Ascending aorta (tissue), 2 donors: Measurements from ENCODE around the gene RIMKLA. TPM values are rescaled to one million over a fixed set of nuclear protein-coding genes. Genes with fewer than 3 reads are reported as not detected.

Experiments
- DNase-seq, 2 donors: peaks; one replicate each; pipeline ENCODE4 v3.0.0-alpha.2; 2019; ENCODE audit warnings: low spot score in 2 of 2
- H3K27ac ChIP-seq, 2 donors: fragments of 200-600 bp; sonication (generic); one replicate each; pipeline ENCODE4 v1.5.1; 2016 to 2017; ENCODE audit warnings: mild to moderate bottlenecking in 1 of 2
- H3K27me3 ChIP-seq: fragments of 200-600 bp; sonication (generic); one replicate; pipeline ENCODE4 v1.5.1; 2017
- H3K36me3 ChIP-seq, 2 donors: fragments of 200-600 bp; sonication (generic); one replicate each; pipeline ENCODE4 v1.5.1; 2016
- H3K4me1 ChIP-seq, 2 donors: fragments of 200-600 bp; sonication (generic); one replicate each; pipeline ENCODE4 v1.5.1; 2016 to 2017; ENCODE audit warnings: mild to moderate bottlenecking in 1 of 2
- H3K4me3 ChIP-seq, 2 donors: fragments of 200-600 bp; sonication (generic); one replicate each; pipeline ENCODE4 v1.5.1; 2016 to 2017; ENCODE audit warnings: mild to moderate bottlenecking in 1 of 2
- H3K9me3 ChIP-seq, 2 donors: fragments of 200-600 bp; sonication (generic); one replicate each; pipeline ENCODE4 v1.5.1; 2016
- CTCF ChIP-seq, 3 experiments: fragments of 200-600 bp in 2 of 3; fragments of 450-650 bp in 1 of 3; sonication (generic) in 2 of 3; IDR thresholded peaks; one replicate each; pipeline ENCODE4 v1.5.1; 2016 to 2019; ENCODE audit warnings: antibody characterized with exemption in 3 of 3, mild to moderate bottlenecking in 1 of 3, moderate library complexity in 1 of 3
- intact Hi-C: fragments of 100-400 bp; cut with DNase I; formaldehyde crosslinking; loops from one replicate; pipeline ENCODE4 v1.15.1; 2023
- total RNA-seq: library from RNA; depleted of rRNA; stranded (reverse); fragments of >200 nt; gene quantifications from one replicate; pipeline ENCODE4 v1.1.0, GENCODE V29; 2016

Gene RIMKLA
- 2.7 TPM for total RNA-seq

DNA sequence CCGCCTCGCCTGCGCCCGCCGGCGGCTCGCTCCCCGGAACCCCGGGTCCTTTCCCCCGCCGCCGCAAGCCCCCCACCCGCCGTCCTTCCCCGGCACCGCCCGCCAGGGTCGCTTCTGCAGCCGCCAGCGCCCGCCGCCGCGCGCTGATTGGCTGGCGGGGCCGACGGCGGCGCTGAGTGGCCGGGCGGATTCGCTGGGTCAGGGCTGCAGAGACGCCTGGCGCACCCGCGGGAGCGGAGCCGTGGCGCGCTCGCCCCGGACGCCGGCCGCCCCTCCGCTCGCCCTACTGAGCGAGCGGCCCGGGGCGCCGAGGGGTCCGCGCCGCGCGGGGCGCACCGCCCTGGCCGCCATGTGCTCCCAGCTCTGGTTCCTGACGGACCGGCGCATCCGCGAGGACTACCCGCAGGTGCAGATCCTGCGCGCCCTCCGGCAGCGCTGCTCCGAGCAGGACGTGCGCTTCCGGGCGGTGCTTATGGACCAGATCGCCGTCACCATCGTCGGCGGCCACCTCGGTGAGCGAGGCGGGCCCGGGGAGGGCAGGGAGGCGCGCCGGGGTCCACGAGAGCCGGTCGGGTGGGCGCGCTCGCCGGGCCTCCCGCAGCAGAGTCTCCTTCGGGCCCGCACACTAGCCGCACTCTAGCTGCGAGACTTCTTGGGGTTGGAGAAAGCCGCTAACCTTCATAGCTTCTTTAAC lies at the start of gene RIMKLA:
Gene RIMKLA (plus strand): TSS at position 207 of the 694 bp plus-strand sequence. CDS start 143 bp downstream, at position 350.
- Histone ChIP-seq H3K27me3 (peaks cover 7% of the 10 kb centered on the region), H3K9me3 (no peaks in the 10 kb centered on the region), H3K4me3 (peak within 1 kb of the TSS; percentile 68 to 82), H3K36me3 (no peaks in the 10 kb centered on the region), H3K27ac (no peak within 1 kb of the TSS), H3K4me1 (peaks cover 3 to 5% of the 10 kb centered on the region in 2 donors)
- intact Hi-C loops = no loop called here
- no peak for TF ChIP-seq CTCF (IDR thresholded peaks at IDR 0.05)
- peak in 1 of 2 donors; percentile 63 for DNase-seq

- H3K4me3 ChIP-seq = no peak overlapping the region
- no peaks in the 10 kb centered on the region for H3K9me3 ChIP-seq
- peaks cover 0 to 11% of the 10 kb centered on the region in 2 donors for H3K4me1 ChIP-seq
- intact Hi-C loops = loop anchor here (5.0 to 10.0 kb wide), 5 partner anchors 158 to 1662 kb away; partner anchors contain the start of genes C1orf50, CCDC24 and P3H1
- no peak overlapping the region for H3K27ac ChIP-seq
- H3K27me3 ChIP-seq = no peaks in the 10 kb centered on the region
- DNase-seq = no peak
- H3K36me3 ChIP-seq = no peaks in the 10 kb centered on the region
- no peak for TF ChIP-seq CTCF (IDR thresholded peaks at IDR 0.05)
Measured at GRCh38 chr1:42332877-42333276, 47.7 kb upstream of the RIMKLA start.

DNA sequence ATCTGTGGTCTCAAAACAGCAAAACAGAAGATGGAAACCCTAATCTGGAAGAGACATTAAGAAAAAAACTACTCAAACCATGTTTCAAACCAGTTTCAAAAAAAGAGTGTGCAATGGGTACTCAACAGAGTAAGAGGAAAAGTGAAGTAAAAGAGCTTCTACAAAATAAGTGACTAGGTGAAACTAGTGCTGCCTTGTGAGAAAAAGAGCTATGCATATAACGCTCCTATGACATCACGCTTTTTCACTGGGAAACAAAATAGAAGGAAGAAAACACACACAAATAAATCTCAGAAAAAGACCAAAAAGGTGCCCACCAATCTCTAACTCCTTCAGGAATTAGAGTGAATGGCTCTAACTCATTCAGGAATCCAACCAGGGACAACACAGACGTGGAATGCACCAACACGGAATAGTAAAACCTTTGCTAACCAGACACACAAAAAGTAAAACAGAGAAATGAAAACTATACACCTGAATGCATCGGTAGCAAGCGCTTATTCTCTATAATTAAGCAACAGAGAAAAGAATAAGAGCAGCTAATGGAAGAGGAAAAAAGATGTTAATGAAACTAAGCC lies 46.8 kb upstream of the RIMKLA start:
- H3K9me3 ChIP-seq = no peaks in the 10 kb centered on the region
- H3K36me3 ChIP-seq = no peaks in the 10 kb centered on the region
- intact Hi-C loops = loop anchor here (2.0 to 10.0 kb wide), 6 partner anchors 159 to 1661 kb away; partner anchors contain the start of genes C1orf50, CCDC24 and P3H1
- H3K27ac ChIP-seq = peak overlapping the region in 1 of 2 donors; percentile 88
- no peak for TF ChIP-seq CTCF (IDR thresholded peaks at IDR 0.05)
- H3K4me3 ChIP-seq = peak overlapping the region; percentile 95 to 99
- DNase-seq = no peak
- no peaks in the 10 kb centered on the region for H3K27me3 ChIP-seq
- H3K4me1 ChIP-seq = peaks cover 0 to 11% of the 10 kb centered on the region in 2 donors

DNA sequence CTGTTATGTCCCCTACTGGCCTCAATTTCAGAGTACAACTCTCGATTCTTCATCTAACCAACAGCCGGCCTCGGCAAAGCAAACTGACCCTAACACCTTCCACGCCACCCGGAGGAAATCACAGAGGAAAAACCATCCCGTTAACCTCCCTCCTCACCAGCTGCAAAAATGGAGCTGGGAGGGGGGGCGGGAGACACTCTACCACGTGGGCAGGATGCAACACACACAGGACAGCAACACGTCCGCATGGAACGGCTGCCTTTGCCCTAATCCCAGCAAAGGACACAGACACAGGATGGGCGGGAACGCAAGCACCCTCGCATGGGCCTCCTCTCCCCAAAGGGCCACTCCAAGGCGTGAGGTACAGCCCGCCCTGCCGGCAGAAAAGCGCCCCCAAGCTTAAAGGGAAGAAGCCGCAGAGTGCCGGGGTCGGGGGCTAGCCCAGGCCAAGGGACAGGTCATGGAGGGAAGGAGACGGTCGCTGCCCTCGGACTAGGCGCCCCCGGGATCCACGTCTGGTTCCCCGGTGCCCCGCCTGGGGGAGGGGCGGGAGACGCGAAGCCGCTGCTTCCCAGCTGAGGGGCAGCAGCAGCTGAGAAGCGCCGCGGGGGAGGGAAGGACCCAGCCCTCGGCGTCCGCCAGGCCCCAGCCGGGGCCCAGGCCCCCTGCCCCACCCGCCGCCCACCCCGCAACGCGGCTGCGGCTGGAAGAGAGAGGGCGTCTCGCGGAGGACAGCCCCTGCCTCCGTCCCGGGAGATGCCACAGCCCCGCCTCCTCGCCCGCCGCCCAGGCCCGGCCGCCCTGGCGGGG lies 46.1 kb upstream of the RIMKLA start:
- H3K4me1 ChIP-seq = peaks cover 0 to 11% of the 10 kb centered on the region in 2 donors
- peak overlapping the region; percentile 88 to 91 for H3K27ac ChIP-seq
- peak overlapping the region; percentile 95 to 99 for H3K4me3 ChIP-seq
- no peaks in the 10 kb centered on the region for H3K9me3 ChIP-seq
- intact Hi-C loops = loop anchor here (1.0 to 10.0 kb wide), 8 partner anchors 122 to 1660 kb away; partner anchors contain the start of genes C1orf50, CCDC24, P3H1 and PPCS
- peak in 1 of 2 donors; percentile 67 for DNase-seq
- no peak for TF ChIP-seq CTCF (IDR thresholded peaks at IDR 0.05)
- H3K27me3 ChIP-seq = no peaks in the 10 kb centered on the region
- H3K36me3 ChIP-seq = no peaks in the 10 kb centered on the region

DNA sequence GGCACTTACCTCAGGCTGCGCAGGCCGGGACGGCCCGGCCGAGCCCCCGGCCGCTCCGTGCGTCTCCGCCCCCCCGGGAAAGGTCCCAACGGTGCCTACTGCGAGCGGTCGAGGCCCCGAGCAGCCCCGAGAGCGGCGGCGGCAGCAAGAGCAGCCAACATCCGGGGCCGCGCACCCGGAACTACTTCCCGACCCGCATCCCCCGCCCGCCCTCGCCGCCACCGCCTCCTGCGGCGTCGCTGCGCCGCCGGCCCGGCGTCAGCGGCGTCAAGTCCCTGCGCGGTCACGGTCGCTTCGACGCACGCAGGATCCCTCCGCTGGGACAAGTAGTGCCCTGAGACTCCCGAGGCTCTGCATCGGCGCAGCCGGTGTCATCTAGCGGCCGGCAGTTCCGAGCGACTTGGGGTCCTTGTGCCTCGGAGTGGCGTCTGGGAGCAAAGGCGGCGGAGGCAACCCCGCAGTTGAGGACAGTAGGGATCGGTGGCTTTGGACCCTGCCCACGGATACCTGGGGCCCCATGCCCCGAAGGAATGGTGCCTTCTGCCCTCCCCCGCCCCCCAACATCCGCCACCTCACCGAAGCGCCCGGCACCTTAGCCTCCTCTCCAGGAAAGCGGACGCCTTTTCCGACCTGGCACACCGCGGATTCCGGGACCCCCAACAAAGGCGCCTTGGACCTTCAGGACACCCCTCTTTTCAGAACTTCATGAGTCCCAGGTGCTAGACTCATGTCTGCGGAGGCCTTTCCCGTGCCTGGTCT lies 45.4 kb upstream of the RIMKLA start, which contains the start of gene FOXJ3:
Gene FOXJ3 (minus strand): TSS at position 186 of the 759 bp plus-strand sequence. CDS start 24,142 bp downstream, outside the sequence.
- DNase-seq = peak; percentile 43 to 93
- H3K27ac ChIP-seq = peak within 1 kb of the TSS; percentile 88 to 91
- no peaks in the 10 kb centered on the region for H3K9me3 ChIP-seq
- H3K4me3 ChIP-seq = peak within 1 kb of the TSS; percentile 95 to 99
- no peaks in the 10 kb centered on the region for H3K36me3 ChIP-seq
- TF ChIP-seq CTCF (IDR thresholded peaks at IDR 0.05) = no peak
- peaks cover 0 to 11% of the 10 kb centered on the region in 2 donors for H3K4me1 ChIP-seq
- no peaks in the 10 kb centered on the region for H3K27me3 ChIP-seq
- intact Hi-C loops = loop anchor here (1.0 to 10.0 kb wide), 7 partner anchors 121 to 1660 kb away; partner anchors contain the start of genes CCDC24, PPCS, PPIH and ZMYND12
